Skeletal muscle satellite cell (primary cell): ENCODE measurements around the gene NMNAT3. TPM values are rescaled to one million over a fixed set of nuclear protein-coding genes. Genes with fewer than 3 reads are reported as not detected.

Experiments
- H3K27me3 ChIP-seq: 2 replicates; pipeline ENCODE4 v1.7.0; 2013; ENCODE audit warnings: low read length; ENCODE audit not compliant: control insufficient read depth, insufficient read depth
- H3K36me3 ChIP-seq: 2 replicates; pipeline ENCODE4 v1.7.0; 2013; ENCODE audit warnings: mild to moderate bottlenecking, control low read depth, low read length; ENCODE audit not compliant: insufficient read depth
- H3K4me1 ChIP-seq: 2 replicates; pipeline ENCODE4 v1.7.0; 2013; ENCODE audit warnings: low read length; ENCODE audit not compliant: control insufficient read depth, insufficient read depth
- H3K4me2 ChIP-seq: 2 replicates; pipeline ENCODE4 v1.7.0; 2013; ENCODE audit warnings: mild to moderate bottlenecking, low read length
- H3K4me3 ChIP-seq: 2 replicates; pipeline ENCODE4 v1.7.0; 2013; ENCODE audit warnings: low read length
- H3K9ac ChIP-seq: 2 replicates; pipeline ENCODE4 v1.7.0; 2013; ENCODE audit warnings: mild to moderate bottlenecking, low read depth, low read length, moderate library complexity
- H3K9me3 ChIP-seq: replicated peaks from 2 replicates; pipeline ENCODE4 v1.7.0; 2013; ENCODE audit warnings: mild to moderate bottlenecking, control low read depth, low read length
- small RNA-seq: library from RNA; depleted of rRNA; stranded (forward); fragments of <200 nt; gene quantifications from one replicate; pipeline ENCODE3, GENCODE V24; 2012

The NMNAT3 gene

DNA sequence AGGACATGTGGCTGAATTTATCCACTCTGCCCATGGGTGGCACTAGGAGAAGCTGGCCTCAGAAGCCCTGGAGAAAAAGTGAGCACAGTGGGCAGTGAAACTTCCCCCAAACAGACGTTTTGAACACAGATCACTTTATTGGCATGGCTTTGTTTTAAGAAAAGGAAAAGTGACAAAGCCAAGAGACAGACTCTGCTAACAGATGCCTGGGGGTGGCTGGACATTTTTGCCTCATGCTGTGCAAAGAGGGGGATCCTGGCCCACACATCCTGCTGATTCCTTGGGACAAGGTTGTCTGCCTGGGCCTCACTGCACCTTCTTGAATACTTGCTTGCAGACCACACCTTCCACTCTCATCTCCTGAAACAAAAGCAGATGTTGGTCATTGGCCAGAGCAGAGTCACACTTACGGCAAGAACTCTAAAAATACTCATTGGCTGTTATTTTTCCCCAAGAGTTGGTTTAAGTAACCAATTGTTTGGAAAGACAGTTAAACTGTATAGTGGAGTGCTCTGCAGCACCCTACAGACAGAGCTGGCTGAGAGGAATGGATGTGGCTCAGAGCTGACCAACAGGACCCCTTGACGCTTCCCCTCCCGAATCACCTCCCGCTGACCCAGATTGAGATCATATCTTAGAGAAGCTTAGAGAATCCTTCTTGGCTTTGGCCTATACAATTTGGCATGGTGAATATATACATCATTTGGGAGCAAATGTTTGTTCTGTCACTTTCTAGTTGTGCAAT lies 160.3 kb downstream of the NMNAT3 start:
- Histone ChIP-seq H3K9me3 (no peaks in the 10 kb centered on the region), H3K4me1 (no peaks in the 10 kb centered on the region), H3K27me3 (no peaks in the 10 kb centered on the region), H3K4me2 (no peak overlapping the region), H3K4me3 (no peak overlapping the region), H3K36me3 (no peaks in the 10 kb centered on the region), H3K9ac (no peak overlapping the region)

DNA sequence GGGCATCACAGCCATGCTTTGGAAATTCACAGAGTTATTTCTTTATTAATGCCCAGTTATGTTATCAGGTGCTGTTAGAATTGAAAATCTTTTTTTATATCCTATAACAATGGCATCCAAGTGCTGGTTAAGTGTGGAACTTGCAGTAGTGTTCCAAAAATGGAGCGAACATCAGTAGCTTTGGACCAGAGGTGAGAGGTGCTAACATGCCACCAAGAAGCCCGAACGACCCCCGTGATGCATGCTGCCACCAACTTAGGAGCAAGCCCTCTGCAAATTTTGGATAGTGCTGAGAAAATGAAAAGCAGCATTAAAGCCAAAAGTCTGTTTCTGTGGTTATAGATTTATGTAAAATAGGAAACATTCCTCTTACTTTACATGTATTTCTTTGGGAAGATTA lies 163.0 kb downstream of the NMNAT3 start:
- H3K9ac ChIP-seq: no peak overlapping the region
- no peak overlapping the region for H3K4me2 ChIP-seq
- no peak overlapping the region for H3K4me3 ChIP-seq
- H3K27me3 ChIP-seq: no peaks in the 10 kb centered on the region
- no peaks in the 10 kb centered on the region for H3K4me1 ChIP-seq
- H3K9me3 ChIP-seq: no peaks in the 10 kb centered on the region
- no peaks in the 10 kb centered on the region for H3K36me3 ChIP-seq

Small RNA genes lying within 50 kb of the gene (small RNA-seq; reads per million reads assigned to genes)
- not detected for gene RN7SL724P
